Activated CD4-positive, alpha-beta T cell treated with anti-CD3 and anti-CD28 coated beads, Interleukin-2, amount 50 U/mL, for 48 hours (primary cell): ENCODE measurements around the gene C11orf65.

Experiments used
- DNase-seq, 2 experiments: peaks; one replicate each; pipeline ENCODE4 v3.0.0-alpha.2; 2020

The C11orf65 gene

GRCh38 chr11:108351468-108351867 lies 115.9 kb downstream of the C11orf65 start:
- DNase-seq: no peak

DNA sequence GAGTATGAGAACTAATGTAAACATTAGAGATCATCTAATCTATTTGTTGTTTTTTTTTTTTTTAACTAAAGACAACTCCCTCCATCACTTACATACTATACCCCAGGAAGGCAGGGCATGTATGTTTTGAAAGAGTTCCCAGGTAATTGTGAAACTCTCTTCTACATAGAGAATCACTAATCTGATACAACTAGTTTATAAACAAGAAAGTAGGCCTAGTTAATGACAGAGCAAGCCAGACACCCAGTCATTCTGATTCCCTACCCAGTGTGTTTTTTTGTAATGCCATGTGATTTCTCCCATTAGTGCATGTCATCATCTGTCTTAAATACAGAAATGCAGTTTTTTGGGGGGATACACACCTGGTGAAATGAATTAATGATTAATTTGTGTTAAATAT lies 120.9 kb downstream of the C11orf65 start:
- no peak for DNase-seq

- DNase-seq: no peak
Observed at GRCh38 chr11:108345767-108346166, 121.6 kb downstream of the C11orf65 start.

GRCh38 chr11:108343714-108344113 lies 123.6 kb downstream of the C11orf65 start:
- DNase-seq: no peak

DNA sequence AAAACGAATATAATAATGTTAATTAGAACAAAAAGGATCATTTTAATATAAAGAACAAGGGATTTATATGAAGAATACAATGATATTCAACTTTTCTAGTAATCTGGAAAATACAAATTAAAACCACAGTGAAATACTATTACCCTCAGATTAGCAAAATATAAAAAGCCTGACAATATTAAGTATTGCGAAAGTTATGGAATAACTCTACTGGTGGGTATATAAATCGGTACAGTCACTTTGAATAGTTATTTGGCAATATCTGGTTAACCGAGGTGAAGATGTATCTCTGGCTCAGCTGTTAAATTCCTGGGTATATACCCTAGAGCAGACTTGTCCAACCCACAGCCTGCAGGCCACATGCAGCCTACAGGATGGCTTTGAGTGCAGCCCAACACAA lies 125.7 kb downstream of the C11orf65 start:
- DNase-seq: no peak

- DNase-seq: no peak
Observed at GRCh38 chr11:108340973-108341372, 126.4 kb downstream of the C11orf65 start.

DNA sequence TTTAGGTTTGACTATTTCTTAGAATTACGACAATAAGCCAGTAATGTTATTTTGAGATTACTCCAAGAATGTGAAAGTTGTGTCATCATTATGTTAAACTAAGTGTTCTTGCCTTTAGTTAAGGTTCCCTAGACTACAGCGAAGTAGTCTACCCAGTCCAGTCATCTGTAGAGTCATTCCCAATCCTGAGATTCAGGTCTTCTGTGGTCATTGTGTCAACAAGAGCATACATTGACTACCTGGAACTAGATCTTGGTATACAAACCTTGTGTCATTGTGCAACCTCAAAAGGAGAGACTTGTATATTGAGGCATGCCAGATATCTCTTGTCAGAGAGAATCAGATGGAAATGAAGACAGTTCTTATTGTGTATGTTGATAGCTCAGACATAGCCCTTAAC lies 128.6 kb downstream of the C11orf65 start:
- DNase-seq: no peak

- DNase-seq: no peak
Observed at GRCh38 chr11:108333403-108333899, 133.9 kb downstream of the C11orf65 start.
